ENCODE results near the gene MAVS.
"Not testable (repeated sequence)": the region's sequence is repeated elsewhere in the genome, so short reads cannot be mapped to it uniquely, and the experiment has no call there.

Gene MAVS

GRCh38 chr20:3889489-3890397 lies 43.1 kb downstream of the MAVS start:
- peak; percentile 29 for DNase-seq

GRCh38 chr20:3890398-3890751 lies 43.7 kb downstream of the MAVS start:
- DNase-seq: no peak

GRCh38 chr20:3890999-3891929 lies 44.6 kb downstream of the MAVS start:
- DNase-seq: no peak

- no peak for DNase-seq
Observed at GRCh38 chr20:3894796-3895195, 48.2 kb downstream of the MAVS start.

GRCh38 chr20:3896302-3896701 lies 49.7 kb downstream of the MAVS start:
- no peak for DNase-seq

- no peak for DNase-seq
Observed at GRCh38 chr20:3896853-3897583, 50.4 kb downstream of the MAVS start.

GRCh38 chr20:3898181-3898580 lies 51.5 kb downstream of the MAVS start:
- not testable (repeated sequence) for DNase-seq

- DNase-seq: no peak
Observed at GRCh38 chr20:3898639-3899038, 52.0 kb downstream of the MAVS start.

- no peak for DNase-seq
Observed at GRCh38 chr20:3900187-3900604, 53.6 kb downstream of the MAVS start.

- DNase-seq: no peak
Observed at GRCh38 chr20:3901028-3901705, 54.5 kb downstream of the MAVS start.

GRCh38 chr20:3901706-3902440 lies 55.2 kb downstream of the MAVS start:
- no peak for DNase-seq

GRCh38 chr20:3902446-3902845 lies 55.8 kb downstream of the MAVS start:
- no peak for DNase-seq

GRCh38 chr20:3904224-3904623 lies 57.6 kb downstream of the MAVS start:
- no peak for DNase-seq

- DNase-seq: no peak
Observed at GRCh38 chr20:3904857-3905256, 58.2 kb downstream of the MAVS start.

- not testable (repeated sequence) for DNase-seq
Observed at GRCh38 chr20:3906744-3907721, 60.4 kb downstream of the MAVS start.

GRCh38 chr20:3908667-3909066 lies 62.0 kb downstream of the MAVS start:
- DNase-seq: no peak

- DNase-seq: no peak
Observed at GRCh38 chr20:3909952-3910366, 63.3 kb downstream of the MAVS start.

- no peak for DNase-seq
Observed at GRCh38 chr20:3910853-3911252, 64.2 kb downstream of the MAVS start.

- DNase-seq: peak; percentile 34
Observed at GRCh38 chr20:3911956-3912355, 65.3 kb downstream of the MAVS start.

- no peak for DNase-seq
Observed at GRCh38 chr20:3914446-3914845, 67.8 kb downstream of the MAVS start.
